Activated CD4-positive, alpha-beta T cell treated with anti-CD3 and anti-CD28 coated beads for 36 hours (primary cell): ENCODE results near the gene PPM1H. TPM values are rescaled to one million over a fixed set of nuclear protein-coding genes. Genes with fewer than 3 reads are reported as not detected.
A peak's percentile ranks its signal among the peaks of the same experiment; 100 is the strongest.
"Not testable (repeated sequence)": the region's sequence is repeated elsewhere in the genome, so short reads cannot be mapped to it uniquely, and the experiment has no call there.

Experiments used
- ATAC-seq: fragments of 200-7000 bp; cut with Tn5 transposase; one replicate; pipeline ENCODE4 v1.10.0; 2021; ENCODE audit warnings: mild to moderate bottlenecking, moderate library complexity
- CTCF ChIA-PET: fragments of 350-600 bp; sonication (Branson Sonifier 250); formaldehyde crosslinking; loops from one replicate; lab custom pipeline; 2021; ENCODE audit warnings: antibody characterized with exemption; lab: Charles Lee
- POLR2A ChIA-PET: fragments of 350-600 bp; sonication (Branson Sonifier 250); formaldehyde crosslinking; loops from one replicate; lab custom pipeline; 2021; ENCODE audit warnings: antibody characterized with exemption, inconsistent platforms; lab: Charles Lee
- DNase-seq: peaks from one replicate; pipeline ENCODE4 v3.0.0-alpha.2; 2020
- H3K27ac Mint-ChIP-seq: one replicate; pipeline ENCODE4 v1.8.0; 2021; ENCODE audit warnings: mixed read lengths
- H3K27me3 Mint-ChIP-seq: one replicate; pipeline ENCODE4 v1.8.0; 2021; ENCODE audit warnings: mixed read lengths
- H3K36me3 Mint-ChIP-seq: one replicate; pipeline ENCODE4 v1.8.0; 2021; ENCODE audit warnings: low read depth, mixed read lengths
- H3K4me1 Mint-ChIP-seq: one replicate; pipeline ENCODE4 v1.8.0; 2021; ENCODE audit warnings: mixed read lengths
- H3K4me3 Mint-ChIP-seq: one replicate; pipeline ENCODE4 v1.8.0; 2021; ENCODE audit warnings: mild to moderate bottlenecking, moderate library complexity, mixed read lengths
- H3K9me3 Mint-ChIP-seq: one replicate; pipeline ENCODE4 v1.8.0; 2021; ENCODE audit warnings: low read depth, mixed read lengths
- intact Hi-C, 2 experiments: fragments of 100-400 bp; cut with DNase I in 1 of 2; cut with micrococcal nuclease in 1 of 2; formaldehyde crosslinking; loops; one replicate each; pipeline versions ENCODE4 v1.14.2 to v1.15.1; 2022 to 2024; cut with DNase I, micrococcal nuclease
- total RNA-seq, 2 experiments: library from RNA; stranded (reverse); gene quantifications; one replicate each; pipeline ENCODE4 v1.2.3, GENCODE V29; 2021

The PPM1H gene
- total RNA-seq, 2 experiments from 2014 or later: 0.02 TPM; not detected in 1

GRCh38 chr12:62763861-62764645 lies 170.9 kb downstream of the PPM1H start:
- Mint-ChIP-seq H3K36me3 (no peaks in the 10 kb centered on the region), H3K9me3 (no peaks in the 10 kb centered on the region), H3K27me3 (peaks cover 7% of the 10 kb centered on the region), H3K4me3 (no peak overlapping the region), H3K4me1 (peaks cover 5% of the 10 kb centered on the region), H3K27ac (no peak overlapping the region)
- POLR2A ChIA-PET: no interaction called here
- no peak for DNase-seq
- CTCF ChIA-PET: interaction anchor here (1.3 to 1.6 kb wide), 2 partner anchors 21 to 31 kb away, joined by 3 to 5 read pairs; no protein-coding TSS in a partner anchor
- intact Hi-C loops: no loop called here
- ATAC-seq: no peak

DNA sequence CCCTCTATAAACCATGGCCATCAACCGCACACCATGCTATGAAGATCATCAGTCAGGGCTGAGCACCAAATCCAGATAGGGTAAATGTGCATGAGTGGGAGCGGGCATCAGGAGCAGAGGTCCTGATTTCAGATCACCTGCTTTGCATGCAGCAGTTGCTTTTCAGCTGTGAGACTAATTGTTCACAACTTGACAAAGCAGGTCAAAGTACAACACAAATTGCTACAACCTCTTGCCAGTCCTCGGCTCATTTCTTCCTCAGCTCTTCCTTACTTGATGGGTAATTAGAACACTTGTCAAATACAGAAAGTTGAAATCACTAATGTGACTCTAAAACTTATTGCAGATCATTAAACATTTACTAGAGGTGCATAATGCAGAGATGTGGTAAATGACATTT lies 171.6 kb downstream of the PPM1H start:
- H3K27me3 Mint-ChIP-seq: peaks cover 7% of the 10 kb centered on the region
- ATAC-seq (no peak), DNase-seq (no peak)
- no peak overlapping the region for H3K27ac Mint-ChIP-seq
- H3K36me3 Mint-ChIP-seq: no peaks in the 10 kb centered on the region
- CTCF ChIA-PET: interaction anchor here (1.3 to 1.6 kb wide), 2 partner anchors 20 to 32 kb away, joined by 3 to 5 read pairs; no protein-coding TSS in a partner anchor
- no peaks in the 10 kb centered on the region for H3K9me3 Mint-ChIP-seq
- peaks cover 8% of the 10 kb centered on the region for H3K4me1 Mint-ChIP-seq
- POLR2A ChIA-PET: no interaction called here
- intact Hi-C loops: no loop called here
- H3K4me3 Mint-ChIP-seq: no peak overlapping the region

DNA sequence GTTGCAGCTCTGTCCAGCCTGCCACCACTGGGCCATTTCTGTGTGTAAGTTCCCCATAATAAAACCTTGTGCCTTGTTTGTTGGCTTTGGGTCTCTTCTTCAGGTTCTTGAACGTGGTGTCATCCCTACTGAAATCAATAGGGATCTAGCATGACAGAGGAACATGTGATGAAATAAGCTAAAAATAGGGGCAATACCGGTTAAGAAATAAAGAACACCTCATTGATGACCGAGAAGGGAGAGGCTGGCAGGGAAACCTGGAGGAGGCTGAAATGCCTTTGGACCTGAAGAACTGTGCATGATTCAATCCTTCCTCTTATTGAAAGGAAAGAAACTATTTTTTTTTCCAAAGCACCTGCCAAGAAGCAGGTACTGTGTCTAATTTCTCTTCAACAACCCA lies 172.3 kb downstream of the PPM1H start:
- ATAC-seq (no peak), DNase-seq (no peak)
- intact Hi-C loops: no loop called here
- no peaks in the 10 kb centered on the region for H3K36me3 Mint-ChIP-seq
- no peaks in the 10 kb centered on the region for H3K9me3 Mint-ChIP-seq
- peaks cover 4% of the 10 kb centered on the region for H3K4me1 Mint-ChIP-seq
- H3K27ac Mint-ChIP-seq: no peak overlapping the region
- H3K27me3 Mint-ChIP-seq: peaks cover 7% of the 10 kb centered on the region
- ChIA-PET CTCF (interaction anchor here (0.7 to 1.6 kb wide), 2 partner anchors 32 to 143 kb away, joined by 3 read pairs; no protein-coding TSS in a partner anchor), POLR2A (no interaction called here)
- no peak overlapping the region for H3K4me3 Mint-ChIP-seq

- Mint-ChIP-seq H3K9me3 (no peaks in the 10 kb centered on the region), H3K36me3 (no peaks in the 10 kb centered on the region), H3K27ac (no peak overlapping the region), H3K4me1 (peaks cover 4% of the 10 kb centered on the region), H3K4me3 (no peak overlapping the region), H3K27me3 (peaks cover 4% of the 10 kb centered on the region)
- intact Hi-C loops: no loop called here
- DNase-seq (no peak), ATAC-seq (no peak)
- ChIA-PET CTCF (no interaction called here), POLR2A (no interaction called here)
These were observed 173.3 kb downstream of the PPM1H start for GRCh38 chr12:62761658-62762057.

DNA sequence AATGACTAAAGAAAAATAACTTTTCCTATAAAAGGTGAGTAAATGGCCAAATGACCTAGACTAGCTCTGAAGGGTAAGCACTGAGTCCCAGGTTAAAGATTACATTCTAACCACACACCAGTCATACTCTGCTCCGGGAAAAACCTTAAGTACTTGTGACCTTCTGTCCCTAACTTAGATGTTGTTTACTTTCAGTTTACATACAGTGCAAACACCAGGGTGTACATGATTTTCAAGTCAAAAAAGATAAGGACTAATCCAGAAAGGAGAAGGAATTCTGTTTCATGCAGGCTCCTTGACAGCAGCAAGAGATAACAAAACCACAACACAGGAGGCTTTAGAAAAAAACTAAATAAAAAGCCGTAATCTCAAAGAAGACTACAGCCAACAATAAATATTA lies 174.2 kb downstream of the PPM1H start:
- CTCF ChIA-PET: no interaction called here
- peaks cover 4% of the 10 kb centered on the region for H3K4me1 Mint-ChIP-seq
- H3K4me3 Mint-ChIP-seq: no peak overlapping the region
- no peak for DNase-seq
- intact Hi-C loops: no loop called here
- POLR2A ChIA-PET: no interaction called here
- H3K27ac Mint-ChIP-seq: no peak overlapping the region
- H3K9me3 Mint-ChIP-seq: no peaks in the 10 kb centered on the region
- H3K36me3 Mint-ChIP-seq: no peaks in the 10 kb centered on the region
- H3K27me3 Mint-ChIP-seq: peaks cover 4% of the 10 kb centered on the region
- ATAC-seq: peak; percentile 55

- CTCF ChIA-PET, DNase-seq, POLR2A ChIA-PET, H3K36me3 Mint-ChIP-seq, H3K4me3 Mint-ChIP-seq, H3K9me3 Mint-ChIP-seq, H3K27ac Mint-ChIP-seq, H3K4me1 Mint-ChIP-seq, intact Hi-C loops, ATAC-seq, H3K27me3 Mint-ChIP-seq: not testable (repeated sequence)
These were observed 174.6 kb downstream of the PPM1H start for GRCh38 chr12:62760341-62760740.

DNA sequence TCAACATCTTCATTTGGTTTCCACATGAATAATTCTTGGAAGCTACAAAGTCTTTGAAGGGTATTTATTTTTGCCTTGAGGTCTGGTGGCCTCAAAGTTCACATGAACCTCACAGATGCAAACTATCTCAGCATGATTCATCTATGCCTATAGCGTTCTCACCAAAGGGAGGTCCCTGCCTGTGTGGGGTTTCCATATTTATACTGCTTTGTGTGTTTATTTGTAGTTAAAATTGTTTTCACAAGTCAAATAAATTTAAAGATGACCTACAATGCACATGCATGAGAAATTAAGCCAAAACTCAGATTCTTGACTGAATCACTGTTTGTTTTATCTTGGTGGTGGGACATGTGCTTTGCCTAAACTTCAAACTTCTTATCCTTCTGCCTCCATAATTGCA lies 176.7 kb downstream of the PPM1H start:
- Mint-ChIP-seq H3K27me3 (peaks cover 4% of the 10 kb centered on the region), H3K4me1 (peaks cover 4% of the 10 kb centered on the region), H3K36me3 (no peaks in the 10 kb centered on the region), H3K9me3 (no peaks in the 10 kb centered on the region), H3K27ac (no peak overlapping the region), H3K4me3 (no peak overlapping the region)
- DNase-seq (peak; percentile 12), ATAC-seq (peak; percentile 90)
- intact Hi-C loops: no loop called here
- ChIA-PET POLR2A (no interaction called here), CTCF (interaction anchor here (1.8 kb wide), 1 partner anchor 39 kb away, joined by 4 read pairs; no protein-coding TSS in a partner anchor)

- ATAC-seq (no peak), DNase-seq (no peak)
- no peaks in the 10 kb centered on the region for H3K9me3 Mint-ChIP-seq
- intact Hi-C loops: no loop called here
- ChIA-PET CTCF (interaction anchor here (1.8 kb wide), 1 partner anchor 41 kb away, joined by 4 read pairs; no protein-coding TSS in a partner anchor), POLR2A (no interaction called here)
- peaks cover 4% of the 10 kb centered on the region for H3K4me1 Mint-ChIP-seq
- H3K4me3 Mint-ChIP-seq: no peak overlapping the region
- H3K36me3 Mint-ChIP-seq: no peaks in the 10 kb centered on the region
- no peak overlapping the region for H3K27ac Mint-ChIP-seq
- H3K27me3 Mint-ChIP-seq: peaks cover 4% of the 10 kb centered on the region
These were observed 177.9 kb downstream of the PPM1H start for GRCh38 chr12:62757048-62757447.

GRCh38 chr12:62754706-62755105 lies 180.2 kb downstream of the PPM1H start:
- ChIA-PET CTCF (interaction anchor here (1.1 kb wide), 1 partner anchor 39 kb away, joined by 3 read pairs; no protein-coding TSS in a partner anchor), POLR2A (no interaction called here)
- no peaks in the 10 kb centered on the region for H3K36me3 Mint-ChIP-seq
- H3K27me3 Mint-ChIP-seq: peaks cover 11% of the 10 kb centered on the region
- H3K9me3 Mint-ChIP-seq: no peaks in the 10 kb centered on the region
- intact Hi-C loops: no loop called here
- H3K27ac Mint-ChIP-seq: no peak overlapping the region
- DNase-seq: no peak
- ATAC-seq: no peak
- no peak overlapping the region for H3K4me3 Mint-ChIP-seq
- H3K4me1 Mint-ChIP-seq: peaks cover 4% of the 10 kb centered on the region

DNA sequence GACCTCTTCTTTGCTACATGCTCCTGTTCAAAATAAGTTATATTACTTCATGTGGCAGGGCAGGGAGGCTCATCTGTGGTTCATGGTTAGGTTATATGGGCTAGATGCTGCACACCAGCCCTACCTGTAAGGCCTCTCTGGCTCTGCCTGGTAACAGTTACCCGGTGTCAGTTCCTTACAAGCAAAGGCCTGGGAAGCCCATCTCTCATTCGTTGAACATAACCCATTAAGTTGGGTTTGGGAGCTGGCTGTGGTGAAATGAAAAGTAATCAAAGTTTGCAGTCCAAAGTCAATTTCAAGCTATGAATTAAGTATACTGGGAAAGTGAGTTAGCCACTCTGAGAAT lies 183.2 kb downstream of the PPM1H start:
- ATAC-seq (no peak), DNase-seq (no peak)
- no peaks in the 10 kb centered on the region for H3K36me3 Mint-ChIP-seq
- no peaks in the 10 kb centered on the region for H3K9me3 Mint-ChIP-seq
- intact Hi-C loops: no loop called here
- H3K4me1 Mint-ChIP-seq: no peaks in the 10 kb centered on the region
- H3K27ac Mint-ChIP-seq: no peak overlapping the region
- ChIA-PET CTCF (no interaction called here), POLR2A (interaction anchor here (0.6 kb wide), 1 partner anchor 45 kb away, joined by 3 read pairs; no protein-coding TSS in a partner anchor)
- no peak overlapping the region for H3K4me3 Mint-ChIP-seq
- peaks cover 8% of the 10 kb centered on the region for H3K27me3 Mint-ChIP-seq

GRCh38 chr12:62750941-62751809 lies 183.8 kb downstream of the PPM1H start:
- CTCF ChIA-PET: no interaction called here
- no peaks in the 10 kb centered on the region for H3K4me1 Mint-ChIP-seq
- H3K27ac Mint-ChIP-seq: no peak overlapping the region
- no peak overlapping the region for H3K4me3 Mint-ChIP-seq
- H3K36me3 Mint-ChIP-seq: no peaks in the 10 kb centered on the region
- no peaks in the 10 kb centered on the region for H3K9me3 Mint-ChIP-seq
- DNase-seq: no peak
- POLR2A ChIA-PET: interaction anchor here (0.6 kb wide), 1 partner anchor 44 kb away, joined by 3 read pairs; no protein-coding TSS in a partner anchor
- ATAC-seq: no peak
- H3K27me3 Mint-ChIP-seq: peaks cover 8% of the 10 kb centered on the region
- intact Hi-C loops: no loop called here
